GM21360 (cell line): ENCODE data around the gene PIMREG.

Experiments used
- ATAC-seq: cut with Tn5 transposase; IDR thresholded peaks from one replicate; pipeline ENCODE4 v1.9.1; 2021; ENCODE audit warnings: mild to moderate bottlenecking, moderate library complexity; ENCODE audit not compliant: unreplicated experiment

The PIMREG gene

DNA sequence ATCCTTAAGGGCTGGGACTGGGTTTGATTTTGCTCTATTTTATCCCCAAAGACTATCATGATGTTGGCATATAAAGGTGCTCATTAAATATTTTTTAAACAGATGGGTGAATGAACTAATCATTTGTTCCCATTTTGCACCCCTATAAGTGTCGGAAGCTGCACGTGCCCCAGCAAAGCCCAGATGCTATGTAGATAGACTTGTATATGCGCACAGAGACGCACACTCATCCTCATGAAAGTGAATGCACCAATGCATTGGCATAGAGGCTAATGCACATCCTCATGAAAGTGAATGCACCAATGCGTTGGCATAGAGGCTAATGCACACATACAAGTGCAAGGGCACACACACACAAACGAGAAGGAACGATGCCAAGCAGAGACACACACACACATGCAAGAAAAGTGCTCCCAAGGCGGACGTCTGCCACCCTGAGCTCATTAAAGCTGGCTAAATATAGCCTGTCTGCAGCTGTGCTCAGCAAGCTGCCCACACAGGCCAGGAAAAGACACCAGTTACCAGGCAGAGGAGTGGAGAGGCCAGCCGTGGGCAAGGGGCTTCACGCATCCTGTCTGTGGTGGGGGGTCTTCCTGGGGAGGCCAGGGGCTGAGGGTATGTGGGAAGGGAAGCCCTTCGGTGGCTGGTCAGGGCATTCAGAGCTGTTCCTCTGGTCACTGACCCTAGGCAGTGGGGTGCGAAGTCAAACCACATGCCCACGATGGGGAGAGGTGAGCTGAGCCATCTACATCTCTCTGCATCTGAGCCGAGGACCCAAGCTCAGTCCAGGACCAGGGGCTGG is 52.6 kb downstream of the PIMREG start:
- no peak for ATAC-seq

DNA sequence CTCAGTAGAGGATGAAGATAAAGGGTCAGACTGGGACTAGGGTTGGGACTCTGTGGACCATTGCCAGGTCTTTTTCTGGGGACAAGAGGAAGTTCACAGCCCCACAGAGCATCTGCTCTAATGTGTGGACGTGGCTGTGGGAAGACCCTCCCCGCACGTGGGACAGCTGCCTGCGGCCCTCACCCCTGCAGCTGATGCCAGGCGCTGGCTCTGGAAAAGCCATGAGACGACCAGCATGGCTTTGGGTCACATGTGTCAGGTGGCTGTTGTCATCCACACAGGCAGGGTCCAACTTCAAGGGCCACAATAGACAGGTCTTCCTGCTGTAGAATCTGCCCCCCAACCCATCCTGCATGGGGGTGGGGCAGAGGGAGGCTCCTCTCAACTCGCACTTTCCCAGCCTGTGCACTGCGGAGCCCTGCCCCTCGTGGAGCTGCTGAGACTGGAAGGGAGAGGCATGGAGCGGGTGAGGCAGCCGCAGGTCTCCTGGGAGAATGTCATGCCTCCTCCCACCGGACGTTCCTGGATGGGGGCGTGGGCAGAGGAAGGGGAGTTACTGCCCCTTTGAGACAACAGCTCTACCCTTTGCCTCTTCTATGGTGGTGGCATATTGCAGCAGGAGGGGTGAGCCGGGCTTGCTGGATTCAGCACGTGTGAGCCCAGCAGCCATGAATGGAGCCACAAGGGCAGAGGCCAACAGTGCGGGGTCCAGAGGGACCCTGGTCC is 53.4 kb downstream of the PIMREG start:
- ATAC-seq: no peak

DNA sequence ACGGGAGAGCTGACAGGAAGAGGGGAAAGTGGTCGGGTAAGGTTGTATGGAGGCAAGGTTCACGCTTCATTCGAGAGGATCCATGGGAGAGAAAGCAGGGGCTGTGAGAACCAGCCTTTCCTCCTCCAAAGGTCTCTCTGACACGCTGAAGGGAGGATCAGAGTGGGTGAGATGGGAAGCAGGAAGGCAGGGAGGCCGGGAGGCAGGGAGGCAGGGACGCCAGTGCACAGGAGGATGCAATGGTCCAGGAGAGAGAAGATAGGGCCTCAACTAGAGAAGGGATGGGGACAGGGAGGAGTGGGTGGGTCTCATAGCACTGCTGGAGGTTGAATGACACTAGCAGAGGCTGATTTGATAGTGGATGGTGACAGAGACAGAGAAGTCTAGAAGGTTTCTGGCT is 54.1 kb downstream of the PIMREG start:
- no peak for ATAC-seq

DNA sequence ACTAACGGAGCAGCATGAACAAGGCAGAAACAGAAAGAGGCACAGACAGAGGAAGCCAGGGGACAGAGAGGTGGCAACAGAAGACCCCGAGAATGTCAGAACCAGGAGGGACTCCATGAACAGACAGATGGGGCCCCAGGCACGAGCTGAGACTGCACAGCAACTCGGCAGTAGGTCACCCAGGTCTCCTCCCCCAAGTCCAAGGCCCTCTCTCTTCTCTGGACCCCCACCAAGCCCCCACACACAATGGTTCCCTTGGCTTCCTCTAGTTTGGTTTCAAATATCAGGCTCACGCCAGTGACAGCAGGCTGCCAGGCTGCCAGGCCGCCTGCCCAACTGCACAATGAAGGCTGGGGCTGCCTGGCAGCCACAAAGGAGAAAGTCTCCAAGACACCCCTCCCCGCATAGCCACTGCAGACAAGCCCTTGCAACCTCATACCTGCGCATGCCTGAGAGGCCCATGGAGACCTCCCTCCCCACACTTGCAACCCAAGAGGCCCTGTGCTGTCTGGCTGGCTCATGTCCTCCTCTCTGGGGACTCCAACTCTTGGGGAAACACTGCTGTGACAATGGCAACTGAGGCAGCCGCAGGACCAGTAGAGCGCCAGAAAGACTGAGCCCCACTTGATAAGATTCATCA is 54.8 kb downstream of the PIMREG start:
- ATAC-seq: no peak
